Stimulated activated CD4-positive, alpha-beta T cell treated with anti-CD3 and anti-CD28 coated beads, TNF-alpha, amount 100 ng/mL, for 48 hours (primary cell): ENCODE data around the gene ANKRD53.
A peak's percentile ranks its signal among the peaks of the same experiment; 100 is the strongest.

Experiments used
- DNase-seq, 3 donors: peaks; one replicate each; pipeline ENCODE4 v3.0.0-alpha.2; 2020; ENCODE audit warnings: low read depth in 3 of 3

Gene ANKRD53

GRCh38 chr2:70966681-70967080 is 11.7 kb upstream of the ANKRD53 start:
- no peak for DNase-seq

GRCh38 chr2:70967189-70967588 is 11.2 kb upstream of the ANKRD53 start:
- no peak for DNase-seq

- DNase-seq = no peak
Observed at GRCh38 chr2:70974592-70974991, 3.8 kb upstream of the ANKRD53 start.

- no peak for DNase-seq
Observed at GRCh38 chr2:70975237-70975636, 3.2 kb upstream of the ANKRD53 start.

GRCh38 chr2:70977605-70978205 is 725 bp upstream of the ANKRD53 start:
- DNase-seq = no peak

GRCh38 chr2:70979180-70979488 is 704 bp downstream of the ANKRD53 start:
- no peak for DNase-seq

GRCh38 chr2:70979626-70980025 is 1.2 kb downstream of the ANKRD53 start:
- no peak for DNase-seq

- no peak for DNase-seq
Observed at GRCh38 chr2:70981421-70981820, 3.0 kb downstream of the ANKRD53 start.

- DNase-seq = no peak
Observed at GRCh38 chr2:70981866-70982810, 3.7 kb downstream of the ANKRD53 start.

- no peak for DNase-seq
Observed at GRCh38 chr2:70982971-70983370, 4.5 kb downstream of the ANKRD53 start.

- no peak for DNase-seq
Observed at GRCh38 chr2:70983506-70984227, 5.2 kb downstream of the ANKRD53 start.

GRCh38 chr2:70984228-70984575 is 5.8 kb downstream of the ANKRD53 start:
- DNase-seq = no peak

GRCh38 chr2:70984576-70985282 is 6.3 kb downstream of the ANKRD53 start:
- DNase-seq = peak; percentile 67 to 79 (median 68)

- no peak for DNase-seq
Observed at GRCh38 chr2:70985283-70985688, 6.9 kb downstream of the ANKRD53 start.

- no peak for DNase-seq
Observed at GRCh38 chr2:70985956-70986355, 7.5 kb downstream of the ANKRD53 start.

GRCh38 chr2:70986499-70987189 is 8.2 kb downstream of the ANKRD53 start:
- no peak for DNase-seq

- DNase-seq = no peak
Observed at GRCh38 chr2:70987386-70987785, 9.0 kb downstream of the ANKRD53 start.

GRCh38 chr2:70988151-70988550 is 9.7 kb downstream of the ANKRD53 start:
- DNase-seq = no peak

- no peak for DNase-seq
Observed at GRCh38 chr2:70988726-70989648, 10.6 kb downstream of the ANKRD53 start.

- DNase-seq = no peak
Observed at GRCh38 chr2:70990216-70990615, 11.8 kb downstream of the ANKRD53 start.
